ENCODE results near the gene NLK. TPM values are rescaled to one million over a fixed set of nuclear protein-coding genes. Genes with fewer than 3 reads are reported as not detected.

Gene NLK
- total RNA-seq, 4 donors from 2014 or later: 6.2 to 40.5 (median 29.9) TPM

GRCh38 chr17:28166478-28166877 lies 124.0 kb downstream of the NLK start:
- Histone ChIP-seq H3K27me3 (no peaks in the 10 kb centered on the region), H3K9me3 (no peaks in the 10 kb centered on the region), H3K4me1 (peaks cover 0 to 9% (median 0%) of the 10 kb centered on the region in 4 donors), H3K27ac (no peak overlapping the region), H3K36me3 (peaks cover 0 to 11% (median 0%) of the 10 kb centered on the region in 4 donors), H3K4me3 (no peak overlapping the region)
- no peak for TF ChIP-seq POLR2A (IDR thresholded peaks at IDR 0.05)
- no peak for TF ChIP-seq POLR2AphosphoS5 (IDR thresholded peaks at IDR 0.05)
- TF ChIP-seq EP300 (IDR thresholded peaks at IDR 0.05; ENCODE audit: low read depth): no peak
- TF ChIP-seq CTCF (IDR thresholded peaks at IDR 0.05): no peak
- in situ Hi-C loops (cut with MboI; ENCODE audit: low pct_ligation_motif_present in 1 of 4, low pct_unique_long_range_greater_than_20kb in 1 of 4, low sequenced_read_pairs in 3 of 4): no loop called here
- DNase-seq: no peak
- 91 to 94% methylated on average over 2 of the region's 2 CpGs for WGBS, 2 donors (ENCODE audit: low coverage in 1 of 2)
- intact Hi-C loops (cut with DNase I; ENCODE audit: low total_unique reads): no loop called here

- Histone ChIP-seq H3K4me3 (no peak overlapping the region), H3K27me3 (no peaks in the 10 kb centered on the region), H3K9me3 (no peaks in the 10 kb centered on the region), H3K4me1 (peaks cover 0 to 24% (median 6%) of the 10 kb centered on the region in 4 donors), H3K27ac (no peak overlapping the region), H3K36me3 (peaks cover 0 to 11% (median 0%) of the 10 kb centered on the region in 4 donors)
- intact Hi-C loops (cut with DNase I; ENCODE audit: low total_unique reads): no loop called here
- DNase-seq: no peak
- in situ Hi-C loops (cut with MboI; ENCODE audit: low pct_ligation_motif_present in 1 of 4, low pct_unique_long_range_greater_than_20kb in 1 of 4, low sequenced_read_pairs in 3 of 4): no loop called here
- WGBS, 2 donors (ENCODE audit: low coverage in 1 of 2): 81% methylated on average over 3 of the region's 3 CpGs
- TF ChIP-seq POLR2A (IDR thresholded peaks at IDR 0.05): no peak
- no peak for TF ChIP-seq CTCF (IDR thresholded peaks at IDR 0.05)
- TF ChIP-seq EP300 (IDR thresholded peaks at IDR 0.05; ENCODE audit: low read depth): no peak
- no peak for TF ChIP-seq POLR2AphosphoS5 (IDR thresholded peaks at IDR 0.05)
These were observed 127.3 kb downstream of the NLK start for GRCh38 chr17:28169621-28170349.

- intact Hi-C loops (cut with DNase I; ENCODE audit: low total_unique reads): no loop called here
- H3K4me1 ChIP-seq: peaks cover 0 to 24% (median 6%) of the 10 kb centered on the region in 4 donors
- H3K36me3 ChIP-seq: peaks cover 0 to 11% (median 0%) of the 10 kb centered on the region in 4 donors
These were observed 128.3 kb downstream of the NLK start for GRCh38 chr17:28170771-28171170.

More at GRCh38 chr17:28170771-28171170, 128.3 kb downstream of the NLK start:
- H3K4me3 ChIP-seq: no peak overlapping the region
- in situ Hi-C loops (cut with MboI; ENCODE audit: low pct_ligation_motif_present in 1 of 4, low pct_unique_long_range_greater_than_20kb in 1 of 4, low sequenced_read_pairs in 3 of 4): no loop called here
- TF ChIP-seq POLR2A (IDR thresholded peaks at IDR 0.05): no peak
- TF ChIP-seq EP300 (IDR thresholded peaks at IDR 0.05; ENCODE audit: low read depth): no peak
- TF ChIP-seq CTCF (IDR thresholded peaks at IDR 0.05): no peak
- no peak for TF ChIP-seq POLR2AphosphoS5 (IDR thresholded peaks at IDR 0.05)
- no peak for DNase-seq
- H3K27ac ChIP-seq: no peak overlapping the region
- no peaks in the 10 kb centered on the region for H3K9me3 ChIP-seq
- no peaks in the 10 kb centered on the region for H3K27me3 ChIP-seq

All from transverse colon (tissue), 4 donors.